Gastroesophageal sphincter (tissue), 3 donors: ENCODE data around the gene MACIR.

Experiments used
- POLR2A ChIP-seq, 2 donors: fragments of 450-650 bp; IDR thresholded peaks; one replicate each; pipeline ENCODE4 v1.6.1; 2017; ENCODE audit warnings: antibody characterized with exemption in 2 of 2, mild to moderate bottlenecking in 2 of 2, moderate library complexity in 1 of 2
- TF ChIP-seq, protein P1 (sequence below), 4 experiments: fragments of 200-600 bp in 2 of 4; fragments of 450-650 bp in 2 of 4; sonication (generic) in 1 of 4; IDR thresholded peaks; one replicate each; pipeline ENCODE4 v1.5.1; 2017 to 2019; ENCODE audit warnings: antibody characterized with exemption in 4 of 4, mild to moderate bottlenecking in 2 of 4, moderate library complexity in 2 of 4

DNA sequence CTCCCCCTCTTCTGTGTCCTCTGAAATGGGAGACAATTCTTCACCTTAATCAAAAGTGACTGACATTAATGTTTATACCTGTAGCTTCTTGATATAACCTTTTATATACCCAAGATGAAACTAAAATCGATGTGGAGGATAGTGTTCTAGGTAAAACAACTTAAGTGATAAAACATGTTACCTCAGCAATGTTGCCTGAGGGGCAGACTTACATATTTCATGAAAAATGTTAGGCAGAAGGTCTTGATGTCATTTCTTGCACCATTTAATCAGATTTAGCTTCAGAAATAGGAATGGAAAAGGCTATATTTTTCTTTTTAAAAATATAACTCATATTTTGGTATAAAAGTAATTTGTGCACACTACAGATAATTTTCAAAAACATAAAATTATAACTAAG is 22.7 kb upstream of the MACIR start:
- TF ChIP-seq, protein P1, sequence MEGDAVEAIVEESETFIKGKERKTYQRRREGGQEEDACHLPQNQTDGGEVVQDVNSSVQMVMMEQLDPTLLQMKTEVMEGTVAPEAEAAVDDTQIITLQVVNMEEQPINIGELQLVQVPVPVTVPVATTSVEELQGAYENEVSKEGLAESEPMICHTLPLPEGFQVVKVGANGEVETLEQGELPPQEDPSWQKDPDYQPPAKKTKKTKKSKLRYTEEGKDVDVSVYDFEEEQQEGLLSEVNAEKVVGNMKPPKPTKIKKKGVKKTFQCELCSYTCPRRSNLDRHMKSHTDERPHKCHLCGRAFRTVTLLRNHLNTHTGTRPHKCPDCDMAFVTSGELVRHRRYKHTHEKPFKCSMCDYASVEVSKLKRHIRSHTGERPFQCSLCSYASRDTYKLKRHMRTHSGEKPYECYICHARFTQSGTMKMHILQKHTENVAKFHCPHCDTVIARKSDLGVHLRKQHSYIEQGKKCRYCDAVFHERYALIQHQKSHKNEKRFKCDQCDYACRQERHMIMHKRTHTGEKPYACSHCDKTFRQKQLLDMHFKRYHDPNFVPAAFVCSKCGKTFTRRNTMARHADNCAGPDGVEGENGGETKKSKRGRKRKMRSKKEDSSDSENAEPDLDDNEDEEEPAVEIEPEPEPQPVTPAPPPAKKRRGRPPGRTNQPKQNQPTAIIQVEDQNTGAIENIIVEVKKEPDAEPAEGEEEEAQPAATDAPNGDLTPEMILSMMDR (IDR thresholded peaks at IDR 0.05) = no peak
- no peak for TF ChIP-seq POLR2A (IDR thresholded peaks at IDR 0.05)
